Measurements from ENCODE around the gene MEGF8.

Gene MEGF8

GRCh38 chr19:42363614-42364346 is 38.3 kb downstream of the MEGF8 start:
- H3K4me3 ChIP-seq (ENCODE audit: low read depth, low read length): no peak overlapping the region
- no peak for TF ChIP-seq CTCF (IDR thresholded peaks at IDR 0.05; ENCODE audit: insufficient read depth, low read depth, low read length, missing control alignments)
- peak; percentile 39 for DNase-seq (ENCODE audit: low read depth)

DNA sequence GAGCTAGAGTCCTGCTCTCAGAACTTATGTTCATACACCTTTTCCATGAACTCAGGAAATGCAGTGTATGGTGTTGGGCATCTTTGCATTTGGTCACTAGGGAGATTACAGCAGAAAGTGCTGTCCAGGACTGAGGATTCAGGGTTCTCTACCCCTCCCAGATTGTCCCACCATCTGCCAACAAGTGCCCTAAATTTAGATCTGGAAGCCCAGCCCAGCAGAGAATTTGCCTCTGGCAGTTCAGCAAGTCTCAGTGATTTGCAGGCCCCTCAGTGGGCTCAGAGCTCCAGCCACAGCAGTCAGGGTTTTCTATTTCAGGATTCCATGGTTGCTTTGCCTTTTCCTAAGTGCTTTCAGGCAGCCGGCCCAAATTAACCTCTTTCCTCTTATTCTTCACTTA is 41.2 kb downstream of the MEGF8 start:
- no peak overlapping the region for H3K4me3 ChIP-seq (ENCODE audit: low read depth, low read length)
- no peak for TF ChIP-seq CTCF (IDR thresholded peaks at IDR 0.05; ENCODE audit: insufficient read depth, low read depth, low read length, missing control alignments)
- DNase-seq (ENCODE audit: low read depth): no peak

- TF ChIP-seq CTCF (IDR thresholded peaks at IDR 0.05; ENCODE audit: insufficient read depth, low read depth, low read length, missing control alignments): no peak
- H3K4me3 ChIP-seq (ENCODE audit: low read depth, low read length): no peak overlapping the region
- DNase-seq (ENCODE audit: low read depth): no peak
These were observed 42.5 kb downstream of the MEGF8 start for GRCh38 chr19:42367929-42368328.

- H3K4me3 ChIP-seq (ENCODE audit: low read depth, low read length): no peak overlapping the region
- no peak for DNase-seq (ENCODE audit: low read depth)
- no peak for TF ChIP-seq CTCF (IDR thresholded peaks at IDR 0.05; ENCODE audit: insufficient read depth, low read depth, low read length, missing control alignments)
These were observed 42.9 kb downstream of the MEGF8 start for GRCh38 chr19:42368360-42368759.

DNA sequence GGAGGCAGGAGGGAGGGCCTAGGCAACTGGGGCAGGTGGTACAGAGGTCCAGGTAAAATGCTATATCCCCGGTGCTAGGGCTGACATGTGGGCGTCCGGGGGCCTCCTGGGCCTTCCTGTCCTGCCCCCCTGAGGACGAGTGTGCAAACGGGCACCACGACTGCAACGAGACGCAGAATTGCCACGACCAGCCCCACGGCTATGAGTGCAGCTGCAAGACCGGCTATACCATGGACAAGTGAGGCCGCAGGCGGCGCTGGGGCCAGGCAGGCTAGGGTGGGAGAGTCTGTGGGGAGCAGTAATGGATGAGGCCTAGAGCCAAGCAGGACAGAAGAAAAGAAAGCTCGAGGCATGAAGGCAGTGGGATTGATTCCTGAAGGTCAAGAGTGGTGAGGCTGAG is 43.3 kb downstream of the MEGF8 start:
- no peak overlapping the region for H3K4me3 ChIP-seq (ENCODE audit: low read depth, low read length)
- DNase-seq (ENCODE audit: low read depth): no peak
- TF ChIP-seq CTCF (IDR thresholded peaks at IDR 0.05; ENCODE audit: insufficient read depth, low read depth, low read length, missing control alignments): no peak

- H3K4me3 ChIP-seq (ENCODE audit: low read depth, low read length): no peak overlapping the region
- no peak for DNase-seq (ENCODE audit: low read depth)
- no peak for TF ChIP-seq CTCF (IDR thresholded peaks at IDR 0.05; ENCODE audit: insufficient read depth, low read depth, low read length, missing control alignments)
These were observed 44.1 kb downstream of the MEGF8 start for GRCh38 chr19:42369433-42370067.
